OCI-LY1 (cell line): ENCODE data around the gene NUDT16.

Experiments used
- CTCF ChIP-seq: fragments of 200-600 bp; sonication (generic), shearing (Covaris generic); IDR thresholded peaks from 2 replicates; pipeline ENCODE4 v1.5.1; 2017; ENCODE audit warnings: mild to moderate bottlenecking, antibody characterized with exemption, low read length, moderate library complexity, mixed read lengths
- EZH2 ChIP-seq: fragments of 200-600 bp; sonication (generic), shearing (Covaris generic); IDR thresholded peaks from 2 replicates; pipeline ENCODE4 v1.8.0; 2017; ENCODE audit warnings: borderline replicate concordance, mixed run types, mild to moderate bottlenecking, antibody characterized with exemption, low read length, moderate library complexity, mixed read lengths

- TF ChIP-seq CTCF (no peak), EZH2 (no peak)
These were observed 14.6 kb downstream of the NUDT16 start for GRCh38 chr3:131396170-131396569.
